Right lobe of liver (tissue), 6 donors: Measurements from ENCODE around the gene SPTSSA. TPM values are rescaled to one million over a fixed set of nuclear protein-coding genes. Genes with fewer than 3 reads are reported as not detected.

Experiments used
- ATAC-seq, 4 donors: fragments of 200-7000 bp; cut with Tn5 transposase; one replicate each; pipeline ENCODE4 v1.9.1; 2020; ENCODE audit warnings: mild to moderate bottlenecking in 4 of 4, moderate library complexity in 4 of 4
- DNase-seq, 3 donors: peaks; one replicate each; pipeline ENCODE4 v3.0.0-alpha.2; 2020
- H3K27ac ChIP-seq, 3 donors: fragments of 200-600 bp; one replicate each; pipeline ENCODE4 v1.8.0; 2022
- H3K27me3 ChIP-seq, 2 donors: fragments of 200-600 bp; one replicate each; pipeline ENCODE4 v1.8.0; 2022
- H3K36me3 ChIP-seq, 4 donors: fragments of 200-600 bp; sonication (generic) in 1 of 4; one replicate each; pipeline versions ENCODE4 v1.5.1 to v1.8.0; 2017 to 2022; ENCODE audit warnings: control low read depth in 1 of 4
- H3K4me1 ChIP-seq, 4 donors: fragments of 200-600 bp; sonication (generic) in 1 of 4; one replicate each; pipeline versions ENCODE4 v1.5.1 to v1.8.0; 2017 to 2022; ENCODE audit warnings: control low read depth in 1 of 4
- H3K4me3 ChIP-seq, 3 donors: fragments of 200-600 bp; one replicate each; pipeline ENCODE4 v1.8.0; 2022
- H3K9me3 ChIP-seq, 4 donors: fragments of 200-600 bp; sonication (generic) in 1 of 4; one replicate each; pipeline versions ENCODE4 v1.5.1 to v1.8.0; 2017 to 2022; ENCODE audit warnings: control low read depth in 1 of 4
- CTCF ChIP-seq, 4 donors: fragments of 200-600 bp in 3 of 4; fragments of 450-650 bp in 1 of 4; IDR thresholded peaks; one replicate each; pipeline versions ENCODE4 v1.5.1 to v1.8.0; 2016 to 2022; ENCODE audit warnings: antibody characterized with exemption in 4 of 4, mild to moderate bottlenecking in 2 of 4
- POLR2A ChIP-seq: fragments of 450-650 bp; IDR thresholded peaks from one replicate; pipeline ENCODE4 v1.6.1; 2017; ENCODE audit warnings: antibody characterized with exemption, mild to moderate bottlenecking
- WGBS: methylation state at CpG from one replicate; pipeline ENCODE4 v1.1.6; 2018; ENCODE audit warnings: low coverage, low lambda C conversion rate; ENCODE audit not compliant: insufficient coverage; ENCODE audit errors: missing lambda C conversion rate; 5-methylcytosine and 5-hydroxymethylcytosine counted together
- intact Hi-C, 2 donors: fragments of 100-400 bp; cut with DNase I; formaldehyde crosslinking; loops; one replicate each; pipeline versions ENCODE4 v1.11.2 to v1.14.1; 2022
- total RNA-seq, 6 experiments: library from RNA; depleted of rRNA in 2 of 6; stranded (reverse); fragments of >200 nt in 2 of 6; fragmentation: NEBNext Ultra II Directional in 3 of 6; extraction: Animal tissue kit (Norgen Biotek cat#: 25700) in 3 of 6; gene quantifications; one replicate each; pipeline versions ENCODE4 v1.1.0 to v1.2.4, GENCODE V29; 2016 to 2023
- donor health status: DM: no; HTN: yes; CAD: no.
- donor health status: DM: no; HTN: no; CAD: no.
- donor health status: DM: no; HTN: no; CAD: no.
- donor health status: DM: no; HTN: yes; CAD: no.
- donor health status: DM: no; HTN: yes; CAD: no.

The SPTSSA gene
- total RNA-seq, 6 experiments from 2014 or later, result 10.6 to 32.0 (median 18.4) TPM

- Histone ChIP-seq H3K4me1 (peaks cover 0 to 7% (median 0%) of the 10 kb centered on the region in 4 donors), H3K36me3 (peaks cover 0 to 8% (median 3%) of the 10 kb centered on the region in 4 donors), H3K4me3 (no peak overlapping the region), H3K9me3 (no peaks in the 10 kb centered on the region), H3K27me3 (no peaks in the 10 kb centered on the region), H3K27ac (no peak overlapping the region)
- intact Hi-C loops, result no loop called here
- TF ChIP-seq POLR2A, result no peak
- no peak for TF ChIP-seq CTCF (IDR thresholded peaks at IDR 0.05)
- DNase-seq (no peak), ATAC-seq (no peak)
- 55% methylated on average over 1 of the region's 1 CpG for WGBS
Measured at GRCh38 chr14:34450958-34451357, 11.1 kb downstream of the SPTSSA start.

GRCh38 chr14:34450542-34450915, 11.5 kb downstream of the SPTSSA start:
- peaks cover 0 to 5% (median 2%) of the 10 kb centered on the region in 4 donors for H3K36me3 ChIP-seq
- peaks cover 0 to 7% (median 0%) of the 10 kb centered on the region in 4 donors for H3K4me1 ChIP-seq
- intact Hi-C loops, result no loop called here
- H3K9me3 ChIP-seq, result no peaks in the 10 kb centered on the region
- ATAC-seq (peak; percentile 40 to 85 (median 58)), DNase-seq (no peak)
- no peak overlapping the region for H3K27ac ChIP-seq
- H3K4me3 ChIP-seq, result no peak overlapping the region
- TF ChIP-seq POLR2A (no peak), CTCF (IDR thresholded peaks at IDR 0.05) (no peak)
- no peaks in the 10 kb centered on the region for H3K27me3 ChIP-seq

GRCh38 chr14:34449819-34450541, 12.1 kb downstream of the SPTSSA start:
- DNase-seq, result no peak
- Histone ChIP-seq H3K4me3 (no peak overlapping the region), H3K27ac (no peak overlapping the region), H3K36me3 (no peaks in the 10 kb centered on the region), H3K9me3 (no peaks in the 10 kb centered on the region), H3K4me1 (peaks cover 0 to 7% (median 0%) of the 10 kb centered on the region in 4 donors), H3K27me3 (no peaks in the 10 kb centered on the region)
- intact Hi-C loops, result no loop called here
- WGBS, result 82% methylated on average over 6 of the region's 6 CpGs
- ATAC-seq, result no peak
- TF ChIP-seq POLR2A (no peak), CTCF (IDR thresholded peaks at IDR 0.05) (no peak)

- no peak for DNase-seq
- WGBS, result 92% methylated on average over 4 of the region's 4 CpGs
- H3K36me3 ChIP-seq, result no peaks in the 10 kb centered on the region
- no peak for TF ChIP-seq CTCF (IDR thresholded peaks at IDR 0.05)
- TF ChIP-seq POLR2A, result no peak
- H3K27me3 ChIP-seq, result no peaks in the 10 kb centered on the region
- H3K9me3 ChIP-seq, result no peaks in the 10 kb centered on the region
- H3K4me1 ChIP-seq, result peaks cover 0 to 9% (median 0%) of the 10 kb centered on the region in 4 donors
- no peak for ATAC-seq
- no peak overlapping the region for H3K27ac ChIP-seq
- H3K4me3 ChIP-seq, result no peak overlapping the region
- intact Hi-C loops, result no loop called here
Measured at GRCh38 chr14:34439090-34439489, 22.9 kb downstream of the SPTSSA start.
